Glomerular endothelial cell (primary cell): ENCODE data around the gene WHRN. TPM values are rescaled to one million over a fixed set of nuclear protein-coding genes. Genes with fewer than 3 reads are reported as not detected.

Experiments used
- DNase-seq: peaks from one replicate; pipeline ENCODE4 v3.0.0-alpha.2; 2011; ENCODE audit warnings: low read depth, low spot score; ENCODE audit errors: extremely low read depth
- total RNA-seq: library from RNA; depleted of rRNA; stranded (reverse); fragments of >200 nt; gene quantifications from 2 replicates; pipeline ENCODE4 v1.2.3, GENCODE V29; 2015

The WHRN gene
- total RNA-seq, 1 donor from 2014 or later: 1.9 TPM

GRCh38 chr9:114427644-114428043 is 77.6 kb downstream of the WHRN start:
- DNase-seq: no peak

DNA sequence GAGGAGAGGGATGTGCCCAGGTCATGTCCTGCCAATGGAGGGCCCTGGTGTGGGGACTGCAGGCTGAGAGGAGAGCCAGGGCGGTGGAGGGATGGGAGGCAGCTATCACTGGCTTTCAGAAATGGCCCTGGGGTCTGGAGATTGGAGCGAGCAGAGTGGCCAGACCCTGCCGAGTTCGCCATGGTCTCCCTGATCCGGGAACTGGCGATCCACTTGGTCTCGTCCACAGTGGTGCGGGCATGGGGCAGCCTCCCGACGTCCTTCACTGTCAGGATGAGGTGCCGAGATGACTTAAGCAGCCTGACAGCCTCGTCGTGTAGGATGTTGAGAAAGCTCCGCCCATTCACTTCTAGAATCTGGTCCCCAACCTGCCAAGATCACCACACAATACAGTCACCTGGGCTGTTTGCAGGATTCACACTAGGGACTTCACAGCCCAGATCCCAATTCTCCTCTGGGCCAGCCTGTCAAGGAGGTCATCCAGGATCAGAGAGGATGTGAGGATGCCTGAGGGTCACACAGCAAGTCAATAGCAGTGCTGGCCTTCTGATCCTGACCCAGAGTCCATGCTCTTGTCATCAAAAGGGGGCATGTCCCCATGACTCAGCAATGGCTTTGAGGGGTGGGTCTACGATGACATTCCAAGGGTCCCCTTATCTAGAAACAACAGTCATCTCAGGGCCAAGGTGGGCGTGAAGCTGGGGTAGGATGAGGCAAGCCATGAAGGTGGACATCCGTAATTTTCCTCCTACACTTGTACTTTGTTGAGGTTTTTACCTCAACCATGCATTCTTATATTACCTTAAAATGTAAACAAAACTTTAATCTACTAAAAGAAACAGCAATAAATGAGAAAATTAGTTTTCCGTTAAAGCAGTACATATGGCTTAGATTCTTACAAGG is 79.0 kb downstream of the WHRN start:
- DNase-seq: no peak

DNA sequence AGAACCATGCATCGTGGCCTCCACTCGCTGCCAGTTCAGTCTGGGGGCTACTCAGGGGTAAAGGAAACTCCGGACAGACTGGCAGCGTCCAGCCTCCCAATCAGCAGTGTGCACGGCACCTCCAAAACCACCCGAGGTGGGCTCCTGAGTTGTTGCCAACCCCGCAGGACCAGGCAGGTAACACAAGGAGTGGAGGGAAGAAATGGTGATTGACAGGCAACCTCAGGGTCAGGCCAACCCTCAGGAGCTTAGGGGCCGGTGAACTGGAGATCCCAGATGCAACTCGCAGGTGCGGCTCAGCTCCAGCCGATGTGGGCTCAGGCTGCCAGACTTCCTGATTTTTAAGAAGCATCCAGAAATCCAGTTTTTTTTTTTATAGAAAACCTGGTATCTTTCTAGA is 80.1 kb downstream of the WHRN start:
- DNase-seq: no peak

- no peak for DNase-seq
Measured at GRCh38 chr9:114424126-114424525, 81.1 kb downstream of the WHRN start.

GRCh38 chr9:114423181-114423580 is 82.1 kb downstream of the WHRN start:
- DNase-seq: no peak

- DNase-seq: no peak
Measured at GRCh38 chr9:114421147-114421546, 84.1 kb downstream of the WHRN start.

DNA sequence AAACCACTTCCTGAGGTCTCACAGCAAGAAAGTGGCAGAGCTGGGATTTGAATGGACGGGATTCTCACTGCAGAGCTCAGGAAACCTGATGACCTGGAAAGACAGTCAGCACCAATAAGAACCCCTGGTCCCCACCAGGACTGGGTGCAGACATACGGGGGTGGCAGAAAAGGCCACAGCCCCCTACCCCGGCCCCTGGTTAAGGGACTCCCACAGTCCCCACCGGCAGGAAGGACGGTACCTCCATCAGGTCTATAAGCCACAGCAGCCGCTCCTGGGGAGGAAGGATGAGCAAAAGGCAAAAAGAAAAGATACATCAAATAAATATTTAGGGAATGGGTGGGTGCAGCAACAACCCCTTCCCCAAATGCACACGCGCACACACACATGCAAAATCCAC is 85.5 kb downstream of the WHRN start:
- DNase-seq: no peak

DNA sequence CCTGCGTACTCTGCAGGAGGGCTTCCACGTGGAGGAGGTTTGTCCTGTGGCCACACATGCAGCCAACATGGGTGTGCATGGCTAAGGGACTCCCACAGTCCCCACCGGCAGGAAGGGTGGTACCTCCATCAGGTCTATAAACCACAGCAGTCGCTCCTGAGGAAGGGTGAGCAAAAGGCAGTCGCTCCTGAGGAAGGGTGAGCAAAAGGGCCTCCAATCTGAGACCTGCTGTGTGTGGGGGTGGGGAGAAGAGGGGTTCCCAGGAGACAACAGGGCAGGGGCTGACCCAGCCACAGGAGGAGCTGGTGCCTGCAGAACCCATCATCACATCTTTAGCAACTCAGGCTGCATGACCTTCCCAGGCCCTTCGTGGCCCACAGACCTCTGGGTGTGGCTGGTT is 87.2 kb downstream of the WHRN start:
- DNase-seq: no peak

- no peak for DNase-seq
Measured at GRCh38 chr9:114417511-114417910, 87.8 kb downstream of the WHRN start.

DNA sequence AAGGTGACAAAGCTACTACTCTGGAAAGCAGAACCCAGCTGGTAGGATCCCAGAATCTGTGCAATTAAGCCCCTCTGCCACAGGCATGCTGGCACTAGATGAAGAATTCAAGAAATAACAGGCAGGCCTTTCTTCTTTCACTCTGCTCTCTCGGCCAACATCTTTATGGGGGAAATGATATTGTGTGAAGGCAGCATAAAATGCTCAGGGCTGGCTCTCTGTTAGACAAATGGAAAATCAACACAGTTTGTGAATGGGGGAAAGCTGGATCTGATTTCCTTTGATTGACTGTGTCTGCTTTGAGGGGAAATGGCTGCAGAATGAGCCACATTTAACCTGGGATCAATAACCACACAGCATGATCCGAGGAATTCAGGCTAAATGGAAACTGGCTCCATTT is 88.4 kb downstream of the WHRN start:
- DNase-seq: no peak

- DNase-seq: no peak
Measured at GRCh38 chr9:114416290-114416689, 89.0 kb downstream of the WHRN start.

- no peak for DNase-seq
Measured at GRCh38 chr9:114414346-114414745, 90.9 kb downstream of the WHRN start.

GRCh38 chr9:114413861-114414301 is 91.4 kb downstream of the WHRN start:
- DNase-seq: no peak

DNA sequence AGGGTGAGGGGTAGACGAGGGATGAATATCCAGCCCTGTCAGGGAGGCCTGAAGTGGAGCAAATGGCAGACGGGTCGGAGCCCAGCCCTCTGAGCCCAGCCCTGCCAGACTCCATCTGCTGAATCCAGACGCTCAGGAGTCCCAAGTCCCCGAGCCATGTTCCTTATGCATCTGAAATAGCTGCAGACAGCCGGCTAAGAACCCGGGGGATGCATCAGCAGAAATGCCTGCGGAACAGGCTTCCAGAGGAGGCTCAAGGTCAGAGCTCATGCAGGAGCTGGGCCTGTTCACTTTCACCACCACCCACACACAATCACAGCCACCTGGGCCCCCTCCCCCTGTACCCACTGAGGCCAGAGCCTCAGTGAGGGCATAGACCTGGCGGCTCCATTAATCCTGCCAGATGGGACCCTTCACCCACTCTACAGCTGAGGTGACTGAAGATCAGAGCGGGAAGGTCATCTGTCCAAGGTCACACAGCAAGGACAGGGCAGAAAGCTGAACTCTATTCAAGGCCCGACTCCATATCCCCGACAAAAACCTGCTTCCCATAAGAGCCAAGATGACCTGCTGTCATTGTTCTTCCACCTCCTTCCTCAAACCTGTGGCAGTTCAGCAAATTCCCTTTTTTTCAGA is 93.1 kb downstream of the WHRN start:
- no peak for DNase-seq

DNA sequence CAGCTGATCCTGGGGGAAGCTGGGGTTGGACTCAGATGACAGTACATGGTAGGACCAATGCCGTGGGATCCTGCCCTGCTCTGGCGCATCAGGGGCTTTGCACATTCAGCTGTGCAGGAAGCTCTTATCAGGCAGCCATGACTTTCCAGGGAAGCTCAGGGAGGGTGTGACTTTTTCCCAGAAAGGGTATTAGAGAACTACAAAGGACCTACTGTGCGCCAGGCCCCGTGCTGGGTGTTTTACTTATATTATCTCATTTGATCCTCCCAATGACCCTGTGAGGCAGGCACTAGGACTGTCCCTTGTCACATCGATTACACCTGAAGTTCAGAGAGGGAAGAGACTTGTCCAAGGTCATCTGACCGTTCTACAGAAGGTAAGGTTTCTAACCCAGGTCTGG is 93.8 kb downstream of the WHRN start:
- no peak for DNase-seq

- no peak for DNase-seq
Measured at GRCh38 chr9:114410910-114411309, 94.4 kb downstream of the WHRN start.

- no peak for DNase-seq
Measured at GRCh38 chr9:114409842-114410241, 95.4 kb downstream of the WHRN start.

GRCh38 chr9:114409103-114409780 is 96.0 kb downstream of the WHRN start:
- no peak for DNase-seq

- no peak for DNase-seq
Measured at GRCh38 chr9:114408645-114409044, 96.6 kb downstream of the WHRN start.

DNA sequence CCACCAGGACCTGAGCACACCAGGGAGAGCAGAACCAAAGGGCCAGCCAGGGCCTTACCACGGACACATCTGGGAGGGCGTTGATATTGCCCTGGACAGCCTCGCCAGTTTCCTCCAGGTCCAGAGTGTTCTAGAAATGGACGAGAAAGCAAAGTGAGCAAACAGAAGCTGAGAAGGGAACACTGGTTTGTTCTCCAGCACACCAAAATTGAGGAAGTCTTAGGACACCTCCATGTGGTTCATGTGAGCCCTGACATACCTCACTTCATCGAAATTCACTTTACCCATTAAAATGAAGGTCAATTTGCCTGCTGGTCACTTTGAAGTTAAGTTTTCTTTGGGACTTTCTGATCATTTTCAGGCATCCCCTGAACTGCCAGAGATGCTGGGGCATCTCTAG is 97.4 kb downstream of the WHRN start:
- no peak for DNase-seq

- no peak for DNase-seq
Measured at GRCh38 chr9:114406441-114406840, 98.8 kb downstream of the WHRN start.
